ENCODE results near the gene EPHB3.
A peak's percentile ranks its signal among the peaks of the same experiment; 100 is the strongest.

The EPHB3 gene

GRCh38 chr3:184543843-184544512, 17.6 kb upstream of the EPHB3 start:
- peak; percentile 61 for DNase-seq (ENCODE audit: low read depth)

DNA sequence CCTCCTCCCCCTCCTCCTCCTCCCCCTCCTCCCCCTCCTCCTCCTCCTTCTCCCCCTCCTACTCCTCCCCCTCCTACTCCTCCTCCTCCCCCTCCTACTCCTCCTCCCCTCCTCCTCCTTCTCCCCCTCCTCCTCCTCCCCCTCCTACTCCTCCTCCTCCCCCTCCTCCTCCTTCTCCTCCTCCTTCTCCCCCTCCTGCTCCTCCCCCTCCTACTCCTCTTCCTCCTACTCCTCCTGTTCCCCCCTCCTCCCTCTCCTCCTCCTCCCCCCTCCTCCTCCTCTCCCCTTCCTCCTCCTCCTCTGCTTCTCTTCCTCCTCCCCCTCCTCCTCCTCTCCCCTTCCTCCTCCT, 17.1 kb upstream of the EPHB3 start:
- DNase-seq (ENCODE audit: low read depth), result no peak

GRCh38 chr3:184545769-184546168, 15.8 kb upstream of the EPHB3 start:
- no peak for DNase-seq (ENCODE audit: low read depth)

GRCh38 chr3:184546252-184546651, 15.3 kb upstream of the EPHB3 start:
- DNase-seq (ENCODE audit: low read depth), result no peak

DNA sequence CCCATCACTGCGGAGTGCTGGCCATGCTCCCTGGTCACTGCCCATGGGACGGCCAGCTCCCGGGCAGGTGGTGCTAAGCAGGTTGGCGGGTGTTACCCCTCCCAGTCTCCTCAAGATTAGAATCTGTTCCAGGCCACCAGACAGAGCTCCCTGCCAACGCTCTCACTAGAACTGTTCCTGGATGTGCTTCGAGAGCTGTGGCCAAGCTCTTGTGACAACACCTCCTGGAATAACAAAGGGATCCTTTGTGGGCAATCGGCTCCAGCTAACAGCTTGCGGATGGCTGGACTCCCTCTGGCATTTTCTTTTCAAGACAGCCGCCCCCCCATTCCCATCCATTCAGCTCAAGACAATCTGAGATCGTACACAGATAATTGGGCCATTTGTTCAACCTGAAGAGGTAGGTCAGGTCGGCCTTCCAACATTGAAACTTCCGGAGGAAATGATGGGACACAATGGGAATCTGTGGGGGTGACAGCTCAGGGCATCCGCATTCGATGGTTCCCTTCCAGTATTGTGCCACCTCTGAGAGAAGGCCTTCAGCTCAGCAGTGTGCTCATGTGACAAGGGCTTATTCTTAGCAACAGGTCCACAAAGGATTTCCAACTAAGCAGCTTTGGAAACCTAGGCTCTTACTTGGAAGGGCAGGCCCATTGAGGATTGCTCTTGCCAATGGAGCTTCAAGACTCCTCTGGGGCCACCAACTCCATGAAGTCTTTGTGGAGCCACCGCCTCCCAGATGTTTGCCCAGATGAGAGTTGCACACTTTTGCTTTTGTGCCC, 11.6 kb upstream of the EPHB3 start:
- no peak for DNase-seq (ENCODE audit: low read depth)

- DNase-seq (ENCODE audit: low read depth), result no peak
These were observed 10.5 kb upstream of the EPHB3 start for GRCh38 chr3:184551103-184551502.

- DNase-seq (ENCODE audit: low read depth), result no peak
These were observed 9.8 kb upstream of the EPHB3 start for GRCh38 chr3:184551614-184552256.

GRCh38 chr3:184552296-184552695, 9.3 kb upstream of the EPHB3 start:
- DNase-seq (ENCODE audit: low read depth), result no peak

- DNase-seq (ENCODE audit: low read depth), result no peak
These were observed 8.7 kb upstream of the EPHB3 start for GRCh38 chr3:184552863-184553262.

GRCh38 chr3:184553385-184553784, 8.2 kb upstream of the EPHB3 start:
- DNase-seq (ENCODE audit: low read depth), result no peak

DNA sequence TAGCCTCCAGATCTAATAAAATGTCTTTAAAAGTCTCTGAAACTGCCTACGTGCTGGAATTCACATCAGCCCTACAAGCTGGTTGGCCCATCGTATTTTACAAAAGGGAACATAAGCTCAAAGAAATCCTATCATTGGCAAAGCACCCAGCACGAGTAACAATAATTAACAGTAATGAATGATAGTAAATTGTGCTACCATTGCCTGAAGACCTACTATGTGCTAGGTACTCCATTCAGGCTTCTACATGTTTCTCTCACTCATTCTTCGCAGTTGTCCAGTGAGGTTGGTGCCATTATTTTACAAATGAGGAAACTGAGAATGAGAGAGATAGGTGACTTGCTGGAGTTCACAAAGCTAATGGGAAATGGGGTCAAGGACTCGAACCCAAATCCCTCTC, 7.1 kb upstream of the EPHB3 start:
- DNase-seq (ENCODE audit: low read depth), result no peak

DNA sequence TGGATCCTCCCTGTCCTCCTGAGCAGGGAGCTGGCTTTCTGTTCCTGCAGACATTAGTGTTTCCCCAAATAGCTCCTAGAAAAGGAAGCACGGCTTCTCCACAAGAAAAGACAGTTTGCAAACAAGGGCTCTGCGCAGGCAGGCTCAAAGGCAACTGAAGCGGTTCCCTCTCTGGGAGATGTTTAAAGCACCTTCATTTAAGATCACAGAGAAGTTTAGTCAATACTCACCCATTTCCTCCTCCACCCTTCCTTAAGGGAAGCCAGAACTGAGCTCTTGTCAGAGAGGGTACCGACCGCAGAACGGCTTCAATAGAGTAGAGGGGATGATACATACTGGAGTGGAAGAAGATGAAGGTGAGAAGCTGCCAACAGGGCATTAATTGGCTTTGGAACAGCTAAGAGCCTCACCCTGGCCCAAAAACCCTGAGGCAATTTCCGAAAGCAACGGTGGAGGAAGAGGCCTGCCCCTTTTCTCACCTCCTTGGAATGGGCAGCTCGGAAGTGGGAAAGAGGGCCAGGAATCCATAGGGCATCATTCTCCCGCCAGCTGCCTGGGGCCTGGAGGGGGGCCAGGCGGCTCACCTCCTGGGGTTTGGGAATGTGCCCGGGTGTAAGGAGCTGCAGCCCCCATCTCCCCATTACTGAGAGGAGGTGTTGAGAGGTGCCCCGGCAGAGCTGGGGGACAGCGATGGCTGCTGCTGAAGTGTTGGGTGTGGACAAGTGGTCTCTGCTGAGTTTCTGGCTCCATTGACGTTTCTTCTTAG, 4.8 kb upstream of the EPHB3 start:
- no peak for DNase-seq (ENCODE audit: low read depth)

DNA sequence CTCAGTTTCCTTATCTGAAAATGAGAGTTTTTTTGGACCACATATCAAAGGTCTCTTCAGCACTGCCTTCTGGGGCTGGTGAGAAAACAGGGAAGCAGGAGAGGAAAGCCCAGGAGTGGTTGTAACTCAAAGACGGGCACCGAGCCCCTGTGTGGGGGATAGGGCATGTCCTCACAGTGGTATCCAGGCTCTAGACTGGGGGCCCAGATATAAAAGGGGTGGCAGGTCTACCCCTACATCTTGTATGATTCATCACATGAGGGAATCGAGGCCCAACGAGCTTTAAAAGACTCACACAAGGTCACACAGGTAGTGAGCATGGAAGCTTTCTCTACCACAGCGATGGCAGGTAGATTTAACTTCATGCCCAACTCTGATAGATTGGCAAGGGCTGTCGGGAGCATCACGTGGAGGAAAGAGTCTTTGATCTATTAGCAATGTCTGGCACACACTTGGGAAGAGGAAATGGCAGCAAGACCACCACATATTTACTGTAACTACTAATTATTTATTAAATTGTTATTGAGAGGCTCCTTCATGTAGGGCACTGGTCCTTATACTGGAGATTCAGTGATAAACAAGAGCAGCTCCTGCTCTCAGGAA, 4.1 kb upstream of the EPHB3 start:
- no peak for DNase-seq (ENCODE audit: low read depth)

DNA sequence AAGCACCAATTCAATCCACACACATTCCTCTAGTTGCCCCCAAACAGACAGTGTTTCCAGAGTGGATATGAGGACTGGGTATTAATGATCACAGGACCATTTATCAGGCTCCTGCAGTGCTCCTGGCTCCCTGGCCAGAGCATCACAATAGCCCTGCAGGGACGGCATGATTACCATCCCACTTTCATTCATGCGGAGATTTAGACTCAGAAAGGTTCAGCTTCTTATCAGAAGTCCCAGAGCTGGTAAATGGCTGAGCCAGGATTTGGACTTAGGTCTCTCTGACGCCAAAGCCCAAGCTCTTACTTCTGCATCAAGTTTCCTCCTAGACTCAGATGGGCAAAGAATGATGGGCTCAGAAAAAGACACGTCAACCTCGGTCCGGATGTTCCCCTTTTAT, 2.9 kb upstream of the EPHB3 start:
- DNase-seq (ENCODE audit: low read depth), result no peak

DNA sequence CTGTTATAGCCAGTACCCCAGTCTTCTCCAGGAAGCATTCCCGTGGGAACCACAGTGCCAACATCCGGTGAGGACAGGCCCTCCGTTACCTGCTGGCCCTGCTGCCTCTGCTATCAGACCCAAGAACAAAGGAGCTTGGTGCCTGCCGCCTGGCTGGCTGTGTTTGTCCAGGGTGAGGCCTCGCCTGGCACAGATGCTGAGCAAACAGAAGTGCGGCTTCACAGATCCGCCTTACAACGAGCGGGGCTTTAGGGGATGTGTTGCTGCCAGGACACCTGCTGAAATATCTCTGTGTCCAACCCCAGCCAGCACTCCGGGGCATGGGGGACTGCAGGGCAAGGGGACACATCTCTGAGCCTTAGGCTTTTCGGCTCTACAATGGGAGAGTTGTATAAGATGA, 2.2 kb upstream of the EPHB3 start:
- DNase-seq (ENCODE audit: low read depth), result no peak

DNA sequence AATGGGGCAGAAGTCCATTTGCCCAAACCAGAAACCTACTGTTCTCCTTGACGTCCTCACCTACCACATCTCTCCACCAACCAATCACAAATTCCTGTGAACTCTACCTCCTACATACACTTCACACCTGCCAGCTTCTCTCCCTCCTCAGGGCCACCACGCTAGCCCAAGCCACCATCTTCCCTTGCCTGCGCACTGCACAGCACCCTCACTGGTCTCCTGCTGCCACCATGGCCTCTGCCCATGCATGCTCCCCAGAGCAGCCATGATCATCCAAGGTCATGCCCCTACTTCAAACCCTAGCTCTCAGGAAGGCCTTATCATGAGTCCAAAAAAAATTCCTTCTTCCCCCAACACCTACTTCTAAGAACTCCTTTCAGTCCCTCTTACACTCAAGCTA, 1.1 kb upstream of the EPHB3 start:
- no peak for DNase-seq (ENCODE audit: low read depth)

DNA sequence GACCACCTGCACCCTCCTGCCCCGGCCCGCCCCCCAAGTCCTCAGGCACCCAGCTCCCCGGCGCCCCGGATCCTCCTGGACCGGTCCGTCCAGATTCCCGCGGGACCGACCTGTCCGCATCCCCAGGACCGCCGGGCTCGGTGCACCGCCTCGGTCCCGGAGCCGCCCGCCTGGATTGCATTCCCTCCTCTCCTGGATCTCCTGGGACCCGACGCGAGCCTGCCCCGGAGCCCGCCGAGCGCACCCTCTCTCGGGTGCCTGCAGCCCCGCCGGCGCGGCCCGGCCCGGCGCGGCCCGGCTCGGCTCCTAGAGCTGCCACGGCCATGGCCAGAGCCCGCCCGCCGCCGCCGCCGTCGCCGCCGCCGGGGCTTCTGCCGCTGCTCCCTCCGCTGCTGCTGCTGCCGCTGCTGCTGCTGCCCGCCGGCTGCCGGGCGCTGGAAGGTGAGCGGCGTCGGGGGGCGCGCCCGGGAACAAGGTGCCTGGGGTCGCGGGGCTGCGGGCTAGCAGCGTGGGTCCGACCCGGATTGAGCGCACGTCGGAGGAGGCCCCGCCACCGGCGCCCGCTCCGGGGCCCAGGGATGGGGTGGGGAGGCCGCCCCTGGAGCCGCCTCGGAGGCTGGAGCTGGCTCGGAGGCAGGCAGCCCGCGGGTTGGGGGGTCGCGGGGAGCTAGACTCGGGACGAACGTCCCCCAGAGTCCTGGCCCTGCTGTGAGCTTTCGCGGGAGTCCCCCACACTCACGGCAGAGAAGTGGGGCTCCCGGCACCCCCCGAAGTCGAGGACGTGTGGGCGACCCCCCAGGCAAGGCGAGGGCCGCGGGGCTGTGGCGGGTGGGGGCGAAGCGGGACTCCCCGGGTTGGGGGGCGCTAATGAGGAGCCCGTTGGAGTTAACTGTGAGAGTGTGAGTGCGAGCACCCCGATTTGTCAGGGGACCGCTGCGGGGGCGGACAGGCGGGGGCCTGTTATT, 610 bp downstream of the EPHB3 start:
- DNase-seq (ENCODE audit: low read depth), result no peak

DNA sequence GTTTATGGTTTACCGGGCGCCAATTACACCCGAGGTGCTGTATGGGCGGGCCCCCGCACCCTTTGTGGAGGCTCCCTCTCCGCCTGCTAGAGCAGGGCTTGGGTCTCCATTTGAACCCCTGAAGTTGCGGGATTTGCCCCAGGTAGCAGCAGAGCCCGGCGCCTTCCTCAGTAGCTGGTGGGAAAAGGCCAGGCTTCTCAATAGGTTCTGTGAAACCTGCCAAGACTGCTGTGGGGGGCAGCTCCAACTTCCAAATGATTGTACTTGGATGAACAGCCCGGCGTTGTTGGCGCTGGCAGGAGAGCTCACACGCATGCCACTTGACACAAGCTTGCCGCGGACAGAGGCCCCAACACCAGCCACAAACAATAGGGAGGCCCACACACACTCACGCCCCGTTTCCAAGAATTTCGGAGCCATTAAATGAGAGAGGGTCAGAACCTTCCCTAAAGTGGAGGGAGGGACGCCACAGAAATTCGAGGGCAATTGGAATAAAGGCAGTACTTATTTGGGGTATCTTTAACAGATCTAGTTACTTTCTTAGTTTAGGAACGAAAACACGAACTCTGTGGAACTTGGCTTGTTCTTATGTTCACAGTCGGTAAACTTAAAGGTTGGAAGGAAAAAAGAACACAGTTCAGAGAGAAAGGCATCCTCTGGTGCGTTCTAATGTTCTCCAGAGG, 1.4 kb downstream of the EPHB3 start:
- no peak for DNase-seq (ENCODE audit: low read depth)

DNA sequence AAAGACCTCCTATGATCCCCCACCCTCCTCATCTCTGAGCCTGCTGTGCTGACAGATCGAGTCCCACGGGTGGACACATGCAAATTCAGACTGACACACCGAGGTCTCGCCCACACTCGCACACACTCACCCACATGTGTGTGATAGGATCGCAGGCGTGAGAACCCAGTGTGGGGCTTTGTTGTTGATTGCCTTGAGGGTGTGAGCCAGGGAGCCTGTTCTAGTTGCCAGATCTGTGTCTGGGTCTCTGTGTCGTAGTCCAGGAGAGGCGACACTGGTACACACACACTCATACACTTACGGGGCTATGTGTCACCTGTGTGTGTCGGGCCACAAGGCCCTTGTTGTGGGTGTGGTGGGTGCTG, 2.0 kb downstream of the EPHB3 start:
- no peak for DNase-seq (ENCODE audit: low read depth)

DNA sequence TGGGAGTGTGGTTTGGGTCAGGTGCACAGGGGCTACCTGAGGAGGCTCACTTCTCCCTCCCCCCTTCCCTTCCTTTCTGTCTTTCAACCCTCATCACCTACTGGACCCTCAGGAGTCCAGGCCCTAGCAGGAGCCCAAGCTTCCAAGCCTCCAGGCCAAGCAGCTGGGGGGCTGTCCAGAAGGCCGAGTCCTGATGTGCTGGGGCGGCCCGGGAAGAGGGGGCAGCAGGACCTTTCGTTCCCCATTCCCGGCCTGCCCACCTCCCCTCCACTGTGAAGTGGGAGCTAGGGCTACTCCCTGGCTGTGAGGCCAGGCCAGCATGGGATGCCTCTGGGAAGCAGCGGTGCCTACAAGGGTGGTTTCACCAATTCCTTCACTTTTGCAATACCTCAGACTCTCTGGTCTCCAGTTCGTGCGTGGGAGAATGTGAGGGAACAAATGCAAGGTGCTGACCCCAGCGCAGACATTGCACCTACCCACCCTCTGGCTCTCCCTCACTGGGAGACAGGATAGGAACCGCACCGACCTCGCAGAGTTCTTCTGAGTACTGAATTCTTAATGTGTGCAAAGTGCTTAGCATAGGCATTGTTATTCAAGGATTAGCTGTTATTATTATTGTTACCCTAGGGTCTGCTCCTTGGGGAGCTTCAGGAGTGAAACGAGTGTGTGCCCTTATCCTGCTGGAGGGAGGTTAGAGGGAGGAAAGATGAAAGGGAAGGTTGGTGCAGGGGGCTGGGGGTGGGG, 2.5 kb downstream of the EPHB3 start:
- no peak for DNase-seq (ENCODE audit: low read depth)
